Measurements from ENCODE around the gene LYRM9.

The LYRM9 gene

GRCh38 chr17:27892866-27893769, at the start of gene LYRM9:
TSS of gene LYRM9 (minus strand) at chr17:27893365. CDS start at chr17:27882694, 10,671 bp downstream.
- Mint-ChIP-seq H3K9me3 (no peaks in the 10 kb centered on the region), H3K36me3 (ENCODE audit: low read depth) (no peaks in the 10 kb centered on the region), H3K27me3 (ENCODE audit: low read depth) (peaks cover 20% of the 10 kb centered on the region), H3K4me1 (peaks cover 24% of the 10 kb centered on the region), H3K4me3 (peak within 1 kb of the TSS; percentile 84 to 92 (median 91)), H3K27ac (peak within 1 kb of the TSS; percentile 79 to 92 (median 90))
- TF ChIP-seq, protein P1, sequence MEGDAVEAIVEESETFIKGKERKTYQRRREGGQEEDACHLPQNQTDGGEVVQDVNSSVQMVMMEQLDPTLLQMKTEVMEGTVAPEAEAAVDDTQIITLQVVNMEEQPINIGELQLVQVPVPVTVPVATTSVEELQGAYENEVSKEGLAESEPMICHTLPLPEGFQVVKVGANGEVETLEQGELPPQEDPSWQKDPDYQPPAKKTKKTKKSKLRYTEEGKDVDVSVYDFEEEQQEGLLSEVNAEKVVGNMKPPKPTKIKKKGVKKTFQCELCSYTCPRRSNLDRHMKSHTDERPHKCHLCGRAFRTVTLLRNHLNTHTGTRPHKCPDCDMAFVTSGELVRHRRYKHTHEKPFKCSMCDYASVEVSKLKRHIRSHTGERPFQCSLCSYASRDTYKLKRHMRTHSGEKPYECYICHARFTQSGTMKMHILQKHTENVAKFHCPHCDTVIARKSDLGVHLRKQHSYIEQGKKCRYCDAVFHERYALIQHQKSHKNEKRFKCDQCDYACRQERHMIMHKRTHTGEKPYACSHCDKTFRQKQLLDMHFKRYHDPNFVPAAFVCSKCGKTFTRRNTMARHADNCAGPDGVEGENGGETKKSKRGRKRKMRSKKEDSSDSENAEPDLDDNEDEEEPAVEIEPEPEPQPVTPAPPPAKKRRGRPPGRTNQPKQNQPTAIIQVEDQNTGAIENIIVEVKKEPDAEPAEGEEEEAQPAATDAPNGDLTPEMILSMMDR (IDR thresholded peaks at IDR 0.05; ENCODE audit: unreplicated experiment in 3 of 3) = peak; percentile 94 to 97 (median 96)

DNA sequence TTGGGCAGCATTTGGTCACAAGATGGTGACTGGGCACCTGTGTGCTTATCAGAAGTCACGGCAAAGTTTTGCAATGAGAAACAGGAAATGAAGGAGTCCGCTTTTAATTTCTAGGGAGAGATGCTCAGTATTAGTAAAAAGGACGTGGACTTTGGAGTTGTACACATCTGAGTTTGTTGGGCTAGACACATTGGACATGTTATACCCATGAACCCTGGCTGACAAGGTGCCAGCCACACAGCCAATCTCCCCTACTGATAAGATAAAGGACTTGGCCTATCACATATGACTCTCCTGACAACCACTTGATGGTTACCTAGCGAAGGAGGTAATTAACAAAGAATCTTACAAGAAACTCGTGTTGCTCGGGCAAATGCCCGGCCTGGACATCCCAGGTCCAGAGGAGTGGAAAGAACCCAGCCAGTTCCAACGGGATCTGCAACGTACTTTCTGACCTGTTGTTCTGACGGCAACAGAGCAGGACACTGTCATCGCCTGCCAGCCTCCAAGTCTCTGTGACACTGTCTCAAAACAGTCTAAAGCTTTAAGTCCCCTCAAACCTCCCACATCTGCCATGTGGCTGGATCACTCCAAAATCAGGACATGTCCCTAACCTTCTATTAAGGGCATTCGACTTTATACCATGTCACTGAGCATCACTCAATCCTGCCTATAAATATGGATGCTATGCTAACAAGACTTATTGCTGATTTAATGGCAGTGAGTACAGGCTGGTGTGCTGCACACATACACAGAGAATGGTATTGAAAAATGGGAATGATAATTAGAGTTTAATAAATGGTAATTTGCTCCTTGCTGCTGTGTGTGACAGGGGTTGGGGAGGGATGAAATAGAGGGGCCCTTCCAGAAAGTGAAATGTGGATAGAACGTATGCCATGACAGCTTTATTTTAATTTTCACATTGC, 47.6 kb upstream of the LYRM9 start:
- Mint-ChIP-seq H3K4me1 (no peaks in the 10 kb centered on the region), H3K36me3 (ENCODE audit: low read depth) (no peaks in the 10 kb centered on the region), H3K27ac (no peak overlapping the region)

DNA sequence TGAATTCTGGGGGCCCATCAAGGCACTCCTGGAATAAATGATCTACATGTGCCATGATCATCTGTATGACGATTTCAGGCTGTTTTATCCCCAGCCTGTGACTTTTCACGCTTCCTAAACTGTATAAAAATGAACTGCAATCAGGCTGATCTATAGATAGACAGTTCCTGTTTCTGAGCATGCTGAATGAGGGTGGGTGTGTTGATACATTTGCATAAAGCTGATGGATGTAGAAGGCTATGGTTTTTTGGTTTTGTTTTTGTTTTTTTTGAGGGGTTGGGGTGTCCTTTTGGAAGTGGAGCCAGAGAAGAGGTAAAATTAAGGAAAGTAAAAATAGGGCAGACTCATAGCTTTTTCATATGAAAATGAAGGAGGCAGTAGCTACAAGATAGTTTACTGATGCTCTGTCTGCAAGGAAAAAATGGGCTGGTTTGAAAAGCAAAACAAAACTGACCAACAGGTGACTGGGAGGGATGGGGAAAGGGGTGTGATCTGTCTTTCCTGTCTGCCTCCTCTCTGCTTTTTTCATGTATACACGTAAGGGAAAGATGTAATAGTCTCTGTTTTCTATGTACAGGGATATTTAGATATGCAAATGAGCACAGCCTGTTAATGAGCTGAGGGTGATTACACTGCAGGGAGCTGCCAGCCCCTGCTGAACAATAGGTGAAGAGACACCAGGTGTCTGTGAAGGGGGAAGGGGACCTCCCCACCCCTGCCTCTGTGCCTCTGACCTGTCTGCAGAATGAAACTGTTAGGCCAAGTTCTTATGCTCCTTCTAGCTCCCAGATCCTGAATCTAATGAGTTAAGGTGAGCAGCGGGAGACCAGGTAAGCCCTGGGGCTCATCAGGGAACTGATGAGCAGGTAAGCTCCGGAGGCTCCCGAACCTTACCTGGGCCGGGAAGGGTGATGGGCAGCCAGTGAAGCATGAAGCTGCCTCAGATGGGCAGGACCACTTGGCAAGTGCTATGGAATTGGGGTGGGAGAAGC, 46.6 kb upstream of the LYRM9 start:
- H3K9me3 Mint-ChIP-seq = no peaks in the 10 kb centered on the region
- no peaks in the 10 kb centered on the region for H3K4me1 Mint-ChIP-seq
- H3K36me3 Mint-ChIP-seq (ENCODE audit: low read depth) = no peaks in the 10 kb centered on the region
- TF ChIP-seq, protein P1 (IDR thresholded peaks at IDR 0.05; ENCODE audit: unreplicated experiment in 3 of 3) = no peak
- peaks cover 24% of the 10 kb centered on the region for H3K27me3 Mint-ChIP-seq (ENCODE audit: low read depth)
- H3K27ac Mint-ChIP-seq = no peak overlapping the region
- no peak overlapping the region for H3K4me3 Mint-ChIP-seq

More for the DNA sequence above, 47.6 kb upstream of the LYRM9 start:
- no peak overlapping the region for H3K4me3 Mint-ChIP-seq
- no peaks in the 10 kb centered on the region for H3K9me3 Mint-ChIP-seq
- TF ChIP-seq, protein P1 (IDR thresholded peaks at IDR 0.05; ENCODE audit: unreplicated experiment in 3 of 3) = no peak
- peaks cover 21% of the 10 kb centered on the region for H3K27me3 Mint-ChIP-seq (ENCODE audit: low read depth)

GRCh38 chr17:27938864-27939263, 45.7 kb upstream of the LYRM9 start:
- TF ChIP-seq, protein P1 (IDR thresholded peaks at IDR 0.05; ENCODE audit: unreplicated experiment in 3 of 3) = no peak
- Mint-ChIP-seq H3K9me3 (no peaks in the 10 kb centered on the region), H3K4me1 (no peaks in the 10 kb centered on the region), H3K27ac (no peak overlapping the region), H3K36me3 (ENCODE audit: low read depth) (no peaks in the 10 kb centered on the region), H3K4me3 (no peak overlapping the region), H3K27me3 (ENCODE audit: low read depth) (peaks cover 24% of the 10 kb centered on the region)

GRCh38 chr17:27938241-27938640, 45.1 kb upstream of the LYRM9 start:
- no peaks in the 10 kb centered on the region for H3K36me3 Mint-ChIP-seq (ENCODE audit: low read depth)
- TF ChIP-seq, protein P1 (IDR thresholded peaks at IDR 0.05; ENCODE audit: unreplicated experiment in 3 of 3) = no peak
- H3K4me1 Mint-ChIP-seq = no peaks in the 10 kb centered on the region
- H3K27ac Mint-ChIP-seq = no peak overlapping the region
- H3K9me3 Mint-ChIP-seq = no peaks in the 10 kb centered on the region
- no peak overlapping the region for H3K4me3 Mint-ChIP-seq
- H3K27me3 Mint-ChIP-seq (ENCODE audit: low read depth) = peaks cover 24% of the 10 kb centered on the region
